Large intestine (tissue), 3 donors: ENCODE results near the gene PCBP2. TPM values are rescaled to one million over a fixed set of nuclear protein-coding genes. Genes with fewer than 3 reads are reported as not detected.
"Not testable (repeated sequence)": the region's sequence is repeated elsewhere in the genome, so short reads cannot be mapped to it uniquely, and the experiment has no call there.

Experiments used
- DNase-seq, 2 donors: peaks; one replicate each; pipeline versions ENCODE4 v3.0.0 to v3.0.0-alpha.2; 2013
- H3K27ac ChIP-seq: one replicate; pipeline ENCODE4 v1.5.1; 2013; ENCODE audit warnings: low read length
- H3K27me3 ChIP-seq: 2 replicates; pipeline ENCODE4 v1.6.1; 2013; ENCODE audit warnings: low read length; ENCODE audit not compliant: control insufficient read depth, insufficient read depth
- H3K36me3 ChIP-seq: 2 replicates; pipeline ENCODE4 v1.6.1; 2013; ENCODE audit warnings: low read length; ENCODE audit not compliant: control insufficient read depth, insufficient read depth
- H3K4me1 ChIP-seq: one replicate; pipeline ENCODE4 v1.6.1; 2013; ENCODE audit warnings: low read length; ENCODE audit not compliant: control insufficient read depth, insufficient read depth
- H3K4me3 ChIP-seq: one replicate; pipeline ENCODE4 v1.5.1; 2013; ENCODE audit warnings: low read length
- H3K9me3 ChIP-seq: one replicate; pipeline ENCODE4 v1.6.1; 2013; ENCODE audit warnings: mild to moderate bottlenecking, low read depth, low read length, moderate library complexity; ENCODE audit not compliant: control insufficient read depth
- WGBS: methylation state at CpG from one replicate; pipeline ENCODE4 v1.1.5; 2013; ENCODE audit warnings: low lambda C conversion rate; ENCODE audit not compliant: insufficient coverage; 5-methylcytosine and 5-hydroxymethylcytosine counted together
- polyA plus RNA-seq: library from polyadenylated mRNA; unstranded; fragments of 120-200 nt; gene quantifications from one replicate; pipeline ENCODE4 v1.2.1, GENCODE V29; 2013

PCBP2 gene
- polyA plus RNA-seq, 1 donor: 765 TPM

GRCh38 chr12:53431187-53431586 is 20.7 kb upstream of the PCBP2 start:
- Histone ChIP-seq H3K9me3 (no peaks in the 10 kb centered on the region), H3K4me1 (peaks cover 15% of the 10 kb centered on the region), H3K27me3 (no peaks in the 10 kb centered on the region), H3K36me3 (peaks cover 3% of the 10 kb centered on the region), H3K27ac (no peak overlapping the region), H3K4me3 (no peak overlapping the region)
- no CpG with 5 or more reads among the region's 7 CpGs for WGBS
- DNase-seq: no peak

- H3K4me3 ChIP-seq, DNase-seq, H3K4me1 ChIP-seq, H3K27ac ChIP-seq, H3K27me3 ChIP-seq, H3K9me3 ChIP-seq, H3K36me3 ChIP-seq: not testable (repeated sequence)
- WGBS: no CpG with 5 or more reads among the region's 9 CpGs
These were observed 16.6 kb upstream of the PCBP2 start for GRCh38 chr12:53435326-53435725.

GRCh38 chr12:53439582-53439981 is 12.3 kb upstream of the PCBP2 start:
- DNase-seq, H3K36me3 ChIP-seq, H3K4me1 ChIP-seq, H3K4me3 ChIP-seq, H3K9me3 ChIP-seq, H3K27ac ChIP-seq, H3K27me3 ChIP-seq: not testable (repeated sequence)

GRCh38 chr12:53441040-53441833 is 10.7 kb upstream of the PCBP2 start, which contains the start of gene PRR13:
TSS of gene PRR13 (plus strand) at chr12:53441734. CDS start at chr12:53442715, 981 bp downstream.
- Histone ChIP-seq H3K4me3 (peak within 1 kb of the TSS; percentile 76), H3K27me3 (no peaks in the 10 kb centered on the region), H3K9me3 (no peaks in the 10 kb centered on the region), H3K36me3 (peaks cover 17% of the 10 kb centered on the region), H3K4me1 (peaks cover 15% of the 10 kb centered on the region), H3K27ac (peak within 1 kb of the TSS; percentile 91)
- WGBS: no CpG with 5 or more reads among the region's 31 CpGs
- peak; percentile 99 to 100 for DNase-seq

- H3K4me3 ChIP-seq: peak overlapping the region; percentile 33
- peaks cover 15% of the 10 kb centered on the region for H3K4me1 ChIP-seq
- H3K27ac ChIP-seq: peak overlapping the region; percentile 73
- peaks cover 23% of the 10 kb centered on the region for H3K36me3 ChIP-seq
- DNase-seq: peak; percentile 68 to 85
- H3K27me3 ChIP-seq: no peaks in the 10 kb centered on the region
- WGBS: no CpG with 5 or more reads among the region's 4 CpGs
- H3K9me3 ChIP-seq: no peaks in the 10 kb centered on the region
These were observed 7.9 kb upstream of the PCBP2 start for GRCh38 chr12:53443955-53444354.

- H3K36me3 ChIP-seq: peaks cover 23% of the 10 kb centered on the region
- H3K4me3 ChIP-seq: peak overlapping the region; percentile 25
- H3K27me3 ChIP-seq, DNase-seq, H3K9me3 ChIP-seq: not testable (repeated sequence)
- H3K27ac ChIP-seq: peak overlapping the region; percentile 43
- WGBS: 80% methylated on average over 1 of the region's 11 CpGs
- peaks cover 15% of the 10 kb centered on the region for H3K4me1 ChIP-seq
These were observed 7.1 kb upstream of the PCBP2 start for GRCh38 chr12:53444593-53445325.

GRCh38 chr12:53450936-53451335 is 966 bp upstream of the PCBP2 start:
- H3K27ac ChIP-seq: no peak overlapping the region
- H3K9me3 ChIP-seq: no peaks in the 10 kb centered on the region
- peaks cover 7% of the 10 kb centered on the region for H3K4me1 ChIP-seq
- WGBS: no CpG with 5 or more reads among the region's 7 CpGs
- H3K27me3 ChIP-seq: no peaks in the 10 kb centered on the region
- peaks cover 26% of the 10 kb centered on the region for H3K36me3 ChIP-seq
- DNase-seq: no peak
- no peak overlapping the region for H3K4me3 ChIP-seq

GRCh38 chr12:53452159-53453077 is 516 bp downstream of the PCBP2 start:
- peak; percentile 72 to 89 for DNase-seq
- peak overlapping the region; percentile 93 for H3K27ac ChIP-seq
- no peaks in the 10 kb centered on the region for H3K27me3 ChIP-seq
- no CpG with 5 or more reads among the region's 82 CpGs for WGBS
- H3K36me3 ChIP-seq: peaks cover 39% of the 10 kb centered on the region
- H3K9me3 ChIP-seq: no peaks in the 10 kb centered on the region
- H3K4me1 ChIP-seq: peaks cover 7% of the 10 kb centered on the region
- H3K4me3 ChIP-seq: peak overlapping the region; percentile 82

GRCh38 chr12:53453953-53454640 is 2.2 kb downstream of the PCBP2 start:
- H3K27me3 ChIP-seq: no peaks in the 10 kb centered on the region
- H3K9me3 ChIP-seq: no peaks in the 10 kb centered on the region
- H3K36me3 ChIP-seq: peaks cover 50% of the 10 kb centered on the region
- WGBS: 0% methylated on average over 2 of the region's 6 CpGs
- peak overlapping the region; percentile 82 for H3K4me3 ChIP-seq
- peaks cover 7% of the 10 kb centered on the region for H3K4me1 ChIP-seq
- no peak for DNase-seq
- H3K27ac ChIP-seq: no peak overlapping the region
